ENCODE results near the gene FGF7.

FGF7 gene

DNA sequence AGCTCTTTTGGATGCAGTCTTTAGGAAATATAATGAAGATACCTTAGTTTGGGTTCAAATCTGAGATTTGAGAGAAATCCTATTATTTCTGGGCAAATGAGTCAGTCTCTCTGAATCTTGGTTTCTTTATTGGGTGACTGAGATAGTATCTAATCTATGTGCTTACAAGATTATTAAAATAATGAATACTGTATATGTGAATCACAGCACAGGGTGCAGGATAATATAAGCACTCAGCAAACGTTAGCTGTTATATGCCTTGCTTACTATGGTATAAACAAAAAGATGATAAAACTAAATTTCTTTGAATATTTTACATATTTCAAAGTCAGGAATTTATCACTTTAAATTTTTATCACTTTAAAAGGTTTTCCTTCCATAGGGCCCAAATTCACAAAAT lies 29.6 kb downstream of the FGF7 start:
- H3K4me1 ChIP-seq: no peaks in the 10 kb centered on the region

DNA sequence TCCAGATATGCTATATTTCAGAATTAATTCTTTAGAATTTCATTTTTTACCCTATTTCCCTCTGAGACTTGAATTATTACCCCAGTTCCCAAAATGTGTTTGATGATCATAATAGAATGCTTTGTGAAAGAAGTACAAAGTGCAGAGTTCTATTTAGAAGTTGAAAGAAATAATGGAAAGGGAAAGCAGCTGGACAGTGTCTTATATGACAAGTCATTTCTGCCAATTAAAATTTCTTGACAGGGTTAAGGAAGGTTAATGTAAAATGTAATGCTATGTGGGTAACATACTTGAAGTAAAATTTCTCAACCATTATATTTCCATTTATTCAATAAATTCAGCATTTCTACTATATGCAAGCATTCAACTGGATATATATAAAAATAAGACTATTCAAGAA lies 33.1 kb downstream of the FGF7 start:
- Histone ChIP-seq H3K4me3 (ENCODE audit: low read depth, low read length) (no peak overlapping the region), H3K27me3 (no peaks in the 10 kb centered on the region; the same call in none of the 2 replicates), H3K9me3 (no peaks in the 10 kb centered on the region), H3K4me1 (no peaks in the 10 kb centered on the region), H3K36me3 (no peaks in the 10 kb centered on the region)
- DNase-seq: no peak
- TF ChIP-seq, protein P1, sequence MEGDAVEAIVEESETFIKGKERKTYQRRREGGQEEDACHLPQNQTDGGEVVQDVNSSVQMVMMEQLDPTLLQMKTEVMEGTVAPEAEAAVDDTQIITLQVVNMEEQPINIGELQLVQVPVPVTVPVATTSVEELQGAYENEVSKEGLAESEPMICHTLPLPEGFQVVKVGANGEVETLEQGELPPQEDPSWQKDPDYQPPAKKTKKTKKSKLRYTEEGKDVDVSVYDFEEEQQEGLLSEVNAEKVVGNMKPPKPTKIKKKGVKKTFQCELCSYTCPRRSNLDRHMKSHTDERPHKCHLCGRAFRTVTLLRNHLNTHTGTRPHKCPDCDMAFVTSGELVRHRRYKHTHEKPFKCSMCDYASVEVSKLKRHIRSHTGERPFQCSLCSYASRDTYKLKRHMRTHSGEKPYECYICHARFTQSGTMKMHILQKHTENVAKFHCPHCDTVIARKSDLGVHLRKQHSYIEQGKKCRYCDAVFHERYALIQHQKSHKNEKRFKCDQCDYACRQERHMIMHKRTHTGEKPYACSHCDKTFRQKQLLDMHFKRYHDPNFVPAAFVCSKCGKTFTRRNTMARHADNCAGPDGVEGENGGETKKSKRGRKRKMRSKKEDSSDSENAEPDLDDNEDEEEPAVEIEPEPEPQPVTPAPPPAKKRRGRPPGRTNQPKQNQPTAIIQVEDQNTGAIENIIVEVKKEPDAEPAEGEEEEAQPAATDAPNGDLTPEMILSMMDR (IDR thresholded peaks at IDR 0.05; ENCODE audit: low read depth, low read length): no peak

More for the DNA sequence above, 29.6 kb downstream of the FGF7 start:
- Histone ChIP-seq H3K9me3 (no peaks in the 10 kb centered on the region), H3K27me3 (peaks cover 3% of the 10 kb centered on the region), H3K36me3 (no peaks in the 10 kb centered on the region), H3K4me3 (ENCODE audit: low read depth, low read length) (no peak overlapping the region)
- no peak for DNase-seq
- TF ChIP-seq, protein P1 (IDR thresholded peaks at IDR 0.05; ENCODE audit: low read depth, low read length): no peak

DNA sequence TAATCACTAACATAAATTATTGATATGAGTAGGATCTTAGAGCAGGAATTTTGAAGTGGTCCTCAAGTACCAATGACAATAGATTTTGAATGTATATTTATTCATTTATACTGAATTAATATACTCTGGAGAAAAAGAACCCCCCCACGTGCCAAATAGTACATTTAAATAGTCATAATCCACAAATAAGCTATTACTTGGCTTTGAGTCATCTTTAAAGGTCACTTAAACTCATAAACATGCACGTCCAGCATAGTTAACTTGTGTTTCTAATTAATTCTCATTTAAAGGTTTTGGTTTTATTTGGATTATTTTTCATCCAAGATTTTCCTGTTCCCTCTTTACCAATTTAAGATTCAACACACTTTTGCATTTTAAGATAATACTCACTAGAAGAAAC lies 35.1 kb downstream of the FGF7 start:
- no peaks in the 10 kb centered on the region for H3K4me1 ChIP-seq
- no peak for DNase-seq
- TF ChIP-seq, protein P1 (IDR thresholded peaks at IDR 0.05; ENCODE audit: low read depth, low read length): no peak
- no peaks in the 10 kb centered on the region for H3K9me3 ChIP-seq
- no peak overlapping the region for H3K4me3 ChIP-seq (ENCODE audit: low read depth, low read length)
- H3K36me3 ChIP-seq: no peaks in the 10 kb centered on the region
- no peaks in the 10 kb centered on the region; the same call in none of the 2 replicates for H3K27me3 ChIP-seq

DNA sequence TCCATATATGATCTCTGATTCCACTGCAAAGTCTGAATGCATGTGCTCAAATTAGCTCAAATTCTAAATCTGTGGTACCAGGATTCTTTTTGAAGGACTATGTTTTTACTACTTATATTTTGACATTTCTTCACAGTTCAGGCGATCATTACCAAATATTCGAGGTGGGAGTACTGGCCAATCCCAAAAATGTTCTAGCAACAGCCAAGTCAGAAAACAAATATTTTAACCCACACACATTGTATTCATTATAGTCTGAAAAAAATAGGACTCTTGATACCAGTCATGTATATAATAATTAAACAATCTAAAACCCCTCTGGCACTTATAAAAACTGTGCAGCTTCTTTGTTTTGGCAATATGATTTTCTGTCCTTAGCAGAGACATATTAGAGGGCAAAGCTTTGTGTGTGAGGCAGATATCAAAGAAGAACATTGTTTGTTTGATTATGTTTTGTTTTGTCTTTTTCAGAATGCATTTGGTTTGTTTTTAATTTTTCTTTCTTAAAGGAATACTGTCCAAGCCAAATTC lies 37.4 kb downstream of the FGF7 start:
- H3K36me3 ChIP-seq: no peaks in the 10 kb centered on the region
- no peak for DNase-seq
- no peaks in the 10 kb centered on the region; the same call in none of the 2 replicates for H3K27me3 ChIP-seq
- no peaks in the 10 kb centered on the region for H3K4me1 ChIP-seq
- H3K9me3 ChIP-seq: no peaks in the 10 kb centered on the region
- TF ChIP-seq, protein P1 (IDR thresholded peaks at IDR 0.05; ENCODE audit: low read depth, low read length): no peak
- no peak overlapping the region for H3K4me3 ChIP-seq (ENCODE audit: low read depth, low read length)

DNA sequence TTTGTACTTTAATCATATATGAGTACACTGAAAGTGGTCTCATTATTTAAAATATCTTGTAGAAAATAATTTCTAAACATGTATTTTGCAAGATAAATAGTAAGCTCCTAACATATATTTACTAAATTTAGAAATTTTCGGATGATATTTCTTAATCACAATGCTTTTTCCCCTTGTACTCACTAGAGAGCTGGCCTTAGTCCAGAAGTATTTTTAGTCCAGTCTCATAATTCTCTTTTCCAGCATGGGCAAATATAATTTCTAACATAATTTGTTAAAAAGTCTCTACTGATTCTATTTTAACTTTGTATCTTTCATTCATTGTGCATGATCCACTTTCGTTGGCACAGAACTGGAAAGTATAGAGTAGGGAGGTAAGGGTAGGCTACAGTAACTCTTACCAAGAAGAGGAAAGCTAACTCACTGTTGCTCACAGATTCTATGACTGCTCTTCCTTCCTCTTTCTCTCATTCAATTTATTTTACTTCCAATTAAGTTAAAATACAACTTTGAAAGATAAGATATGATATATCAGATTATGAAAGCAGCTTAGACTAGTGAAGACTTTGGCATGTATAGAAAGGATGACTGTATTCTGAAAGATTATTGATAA lies 39.3 kb downstream of the FGF7 start:
- DNase-seq: no peak
- no peaks in the 10 kb centered on the region; the same call in none of the 2 replicates for H3K27me3 ChIP-seq
- no peaks in the 10 kb centered on the region for H3K36me3 ChIP-seq
- H3K4me1 ChIP-seq: no peaks in the 10 kb centered on the region
- H3K4me3 ChIP-seq (ENCODE audit: low read depth, low read length): no peak overlapping the region
- TF ChIP-seq, protein P1 (IDR thresholded peaks at IDR 0.05; ENCODE audit: low read depth, low read length): no peak
- H3K9me3 ChIP-seq: no peaks in the 10 kb centered on the region

DNA sequence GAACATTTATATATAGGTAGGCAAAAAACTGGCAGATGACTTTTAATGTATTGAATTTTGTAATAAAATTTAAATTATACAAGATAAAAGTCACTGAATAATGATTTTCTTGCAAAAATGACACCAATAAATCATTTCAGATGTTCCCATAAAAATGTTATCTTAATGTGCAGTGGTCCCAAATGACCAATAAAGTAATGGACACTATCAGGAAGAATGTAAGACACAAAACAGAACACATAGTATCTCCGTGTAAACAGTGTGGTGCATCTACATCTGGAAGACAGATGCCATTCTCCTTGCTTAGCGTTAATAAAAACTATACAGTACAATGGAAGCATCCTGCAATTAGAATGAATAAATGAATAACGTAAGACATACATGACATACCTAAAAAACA lies 41.5 kb downstream of the FGF7 start:
- no peaks in the 10 kb centered on the region for H3K36me3 ChIP-seq
- H3K4me1 ChIP-seq: no peaks in the 10 kb centered on the region; the same call in 1 of the 2 replicates
- no peaks in the 10 kb centered on the region for H3K9me3 ChIP-seq
- H3K27me3 ChIP-seq: no peaks in the 10 kb centered on the region; the same call in 1 of the 2 replicates
- TF ChIP-seq, protein P1 (IDR thresholded peaks at IDR 0.05; ENCODE audit: low read depth, low read length): no peak
- H3K4me3 ChIP-seq (ENCODE audit: low read depth, low read length): no peak overlapping the region
- DNase-seq: no peak

Data from BE2C (cell line).